HG03575 (cell line): ENCODE measurements around the gene RAET1E.
"Not testable (repeated sequence)": the region's sequence is repeated elsewhere in the genome, so short reads cannot be mapped to it uniquely, and the experiment has no call there.

Experiments
- ATAC-seq: cut with Tn5 transposase; IDR thresholded peaks from one replicate; pipeline ENCODE4 v1.9.1; 2021; ENCODE audit not compliant: unreplicated experiment, insufficient number of reproducible peaks, low FRiP score; ENCODE audit errors: extremely low read depth

RAET1E gene

GRCh38 chr6:149913540-149914240, 15.8 kb upstream of the RAET1E start:
- no peak for ATAC-seq

GRCh38 chr6:149913085-149913484, 15.2 kb upstream of the RAET1E start:
- ATAC-seq: no peak

DNA sequence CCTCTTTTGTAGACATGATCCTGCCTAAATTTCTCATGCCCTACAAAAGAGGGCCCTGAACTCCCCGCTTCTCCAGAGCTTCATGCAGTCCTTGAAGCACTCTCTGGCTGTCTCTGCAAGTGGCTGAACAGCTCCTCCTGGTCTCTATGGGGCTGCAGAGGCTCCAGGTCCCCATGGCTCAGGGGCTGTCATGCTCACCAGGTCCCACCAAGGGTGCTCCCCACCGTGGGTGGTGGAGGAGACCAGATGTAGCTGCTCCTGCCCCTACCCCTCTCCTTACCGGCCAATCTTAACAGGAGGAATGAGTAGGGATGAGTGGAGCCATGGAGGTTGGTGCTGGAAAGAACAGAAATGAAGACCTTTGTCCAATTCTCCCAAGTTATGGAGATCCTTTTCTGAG, 14.8 kb upstream of the RAET1E start:
- ATAC-seq: not testable (repeated sequence)

DNA sequence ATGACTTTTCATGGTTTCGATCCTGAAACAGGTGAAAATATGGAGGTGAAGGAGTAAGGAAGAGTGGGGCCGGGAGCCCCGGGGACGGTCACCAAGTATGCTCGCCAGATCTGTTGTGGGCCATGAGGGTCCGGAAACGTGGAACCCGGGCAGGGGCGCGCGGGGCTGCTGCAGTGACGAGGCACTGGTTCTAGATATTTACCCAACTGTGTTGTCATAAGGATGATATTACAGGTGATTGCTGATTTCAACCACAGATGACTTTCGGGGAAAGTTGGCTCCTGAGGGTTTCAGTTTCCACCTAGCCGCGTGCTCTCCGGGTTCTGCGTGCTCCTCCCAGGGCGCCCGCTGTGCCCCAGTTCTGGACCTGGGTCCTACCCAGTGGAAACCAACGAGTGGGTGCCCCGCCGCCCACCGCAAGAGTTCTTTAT, 12.8 kb upstream of the RAET1E start:
- ATAC-seq: no peak

DNA sequence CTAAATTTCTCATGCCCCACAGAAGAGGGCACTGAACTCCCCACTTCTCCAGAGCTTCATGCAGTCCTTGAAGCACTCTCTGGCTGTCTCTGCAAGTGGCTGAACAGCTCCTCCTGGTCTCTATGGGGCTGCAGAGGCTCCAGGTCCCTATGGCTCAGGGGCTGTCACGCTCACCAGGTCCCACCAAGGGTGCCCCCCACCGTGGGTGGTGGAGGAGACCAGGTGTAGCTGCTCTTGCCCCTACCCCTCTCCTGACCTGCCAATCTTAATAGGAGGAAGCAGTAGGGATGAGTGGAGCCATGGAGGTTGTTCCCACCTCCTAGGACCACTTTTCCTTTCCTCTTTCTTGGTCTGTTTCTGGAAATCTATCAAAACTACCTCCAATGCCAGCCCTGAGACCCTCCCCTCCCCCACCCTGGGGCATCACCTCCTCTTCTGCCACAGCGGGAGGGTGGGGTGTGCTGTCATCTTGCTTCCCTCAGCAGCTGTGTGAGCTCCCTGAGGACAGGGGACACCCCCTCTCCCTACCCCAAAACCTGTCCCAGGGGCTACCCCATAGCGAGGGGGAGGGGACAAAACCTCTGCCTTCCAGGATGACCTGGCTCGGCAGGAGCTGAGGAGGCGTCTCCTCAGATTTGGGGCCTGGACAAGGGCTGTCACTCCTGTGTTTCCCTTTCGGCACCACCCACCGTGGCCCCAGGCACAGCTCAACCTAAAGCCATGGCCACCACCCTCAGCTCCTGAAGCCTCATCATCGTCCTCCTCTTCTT, 12.0 kb upstream of the RAET1E start:
- ATAC-seq: no peak

- not testable (repeated sequence) for ATAC-seq
Measured at GRCh38 chr6:149908480-149908879, 10.6 kb upstream of the RAET1E start.

- ATAC-seq: no peak
Measured at GRCh38 chr6:149907317-149907716, 9.4 kb upstream of the RAET1E start.

- no peak for ATAC-seq
Measured at GRCh38 chr6:149906405-149906804, 8.5 kb upstream of the RAET1E start.

DNA sequence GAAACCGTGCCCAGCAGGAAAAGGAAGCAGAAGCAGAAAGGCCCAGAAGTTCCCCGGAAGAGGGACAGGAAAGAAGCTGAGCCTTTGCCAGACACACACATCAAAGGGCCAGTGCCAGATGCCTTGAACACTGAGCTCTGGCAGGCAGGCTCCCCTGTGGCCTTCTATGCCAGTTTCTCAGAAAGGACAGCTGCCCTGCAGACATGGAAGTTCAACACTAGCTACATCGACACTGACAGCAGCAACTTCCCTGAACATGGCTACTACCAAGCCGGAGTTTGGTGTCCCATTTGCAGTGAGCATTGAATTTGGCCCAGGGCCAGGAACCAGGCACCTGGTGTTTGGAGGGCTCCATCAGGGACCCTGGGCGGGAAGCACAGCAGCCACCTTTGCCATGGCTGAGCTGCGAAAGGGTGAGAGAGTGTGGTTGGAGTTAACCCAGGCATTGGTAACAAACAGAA, 8.0 kb upstream of the RAET1E start:
- ATAC-seq: no peak

DNA sequence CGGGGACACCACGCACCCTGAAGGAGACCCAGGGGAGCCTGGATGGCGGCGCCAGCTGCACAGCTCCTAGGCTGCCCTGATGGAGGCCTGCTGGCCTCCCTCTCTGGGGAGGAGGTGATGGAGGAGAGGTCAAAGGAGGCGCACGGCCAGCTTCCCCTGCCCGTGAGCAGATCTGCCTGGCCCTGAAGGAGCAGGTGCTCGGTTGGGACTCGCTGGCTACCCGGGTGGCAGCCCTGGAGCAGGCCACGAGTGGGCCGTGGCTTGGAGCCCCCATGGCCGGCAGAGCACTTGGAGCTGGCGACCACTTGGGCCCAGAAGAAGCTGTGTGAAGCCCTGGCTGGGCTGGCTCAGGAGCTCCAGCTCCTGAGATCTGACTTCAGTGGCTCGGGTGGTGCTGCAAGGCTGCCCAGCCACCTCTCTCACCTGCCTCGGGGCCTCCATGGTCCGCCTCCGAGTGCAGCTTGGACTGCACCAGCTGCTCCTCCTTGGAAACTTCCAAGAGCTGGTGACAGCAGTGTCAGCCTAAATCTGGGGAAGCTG, 7.5 kb upstream of the RAET1E start:
- no peak for ATAC-seq

DNA sequence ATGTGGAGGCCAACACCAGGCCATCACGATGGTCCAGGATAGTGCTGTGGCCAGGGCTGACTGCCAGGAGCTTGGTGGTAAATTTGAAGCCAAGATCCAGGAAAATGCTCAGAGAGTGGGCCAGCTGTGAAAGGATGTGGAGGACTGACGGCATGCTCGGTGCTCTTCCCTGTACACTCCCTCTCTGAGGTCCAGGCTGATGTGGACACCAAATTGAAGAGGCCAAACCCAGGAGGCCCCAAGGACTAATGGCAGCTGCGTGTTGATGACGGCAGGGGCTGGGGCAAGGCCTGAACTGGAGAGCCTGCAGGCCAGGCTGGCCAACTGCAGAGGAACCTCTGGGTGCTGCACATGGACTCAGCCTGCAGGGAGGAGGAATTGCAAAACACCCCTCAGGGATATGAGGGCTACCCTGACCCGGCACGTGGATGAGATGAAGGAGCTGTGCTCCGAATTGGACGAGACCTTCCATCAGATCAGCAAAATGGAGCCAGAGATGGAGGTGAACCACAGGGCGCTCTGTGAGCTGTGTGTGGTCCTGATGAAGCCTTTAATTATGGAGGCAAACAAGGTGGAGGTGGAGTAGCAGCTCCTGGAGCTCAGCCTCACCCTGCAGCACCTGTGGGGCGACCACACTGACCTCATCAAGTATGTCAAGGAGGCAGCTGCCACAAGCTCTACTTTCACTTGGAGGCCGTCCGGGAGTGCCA, 6.9 kb upstream of the RAET1E start:
- no peak for ATAC-seq

DNA sequence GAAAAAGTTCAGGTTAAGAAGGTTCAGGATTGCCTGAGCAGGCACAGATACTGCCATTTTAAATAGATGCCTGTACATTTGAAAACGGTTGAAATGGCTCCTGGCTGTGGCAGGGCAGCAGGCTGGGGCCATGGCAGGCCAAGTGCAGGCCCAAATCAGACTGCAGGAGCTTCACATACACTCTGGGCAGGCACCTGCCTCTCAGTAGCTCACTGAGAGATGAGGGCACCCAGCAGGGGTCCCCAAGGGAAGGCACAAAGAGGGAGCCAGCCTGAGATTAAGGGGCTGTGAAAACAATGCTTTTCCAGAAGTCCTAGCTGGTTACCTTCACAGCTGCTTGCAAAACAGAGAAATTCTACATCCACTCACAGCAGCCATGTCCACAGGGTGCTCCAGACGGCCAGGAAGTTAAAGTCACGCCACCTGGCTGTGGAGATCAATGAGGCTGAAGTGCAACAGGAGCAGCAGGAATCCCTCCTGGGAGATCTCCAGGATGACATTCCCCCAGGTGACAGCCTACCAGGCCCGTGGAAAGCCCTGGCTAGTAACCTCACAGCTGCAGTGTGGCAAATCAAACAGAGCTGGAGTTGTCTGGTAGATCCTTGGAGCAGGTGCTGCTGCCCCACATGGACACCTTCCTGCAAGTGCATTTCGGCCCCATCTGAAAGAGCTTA, 6.2 kb upstream of the RAET1E start:
- ATAC-seq: no peak

- no peak for ATAC-seq
Measured at GRCh38 chr6:149901444-149902140, 3.7 kb upstream of the RAET1E start.

GRCh38 chr6:149900620-149901443, 2.9 kb upstream of the RAET1E start:
- no peak for ATAC-seq

GRCh38 chr6:149899926-149900619, 2.2 kb upstream of the RAET1E start:
- ATAC-seq: no peak

- ATAC-seq: no peak
Measured at GRCh38 chr6:149899486-149899885, 1.6 kb upstream of the RAET1E start.

DNA sequence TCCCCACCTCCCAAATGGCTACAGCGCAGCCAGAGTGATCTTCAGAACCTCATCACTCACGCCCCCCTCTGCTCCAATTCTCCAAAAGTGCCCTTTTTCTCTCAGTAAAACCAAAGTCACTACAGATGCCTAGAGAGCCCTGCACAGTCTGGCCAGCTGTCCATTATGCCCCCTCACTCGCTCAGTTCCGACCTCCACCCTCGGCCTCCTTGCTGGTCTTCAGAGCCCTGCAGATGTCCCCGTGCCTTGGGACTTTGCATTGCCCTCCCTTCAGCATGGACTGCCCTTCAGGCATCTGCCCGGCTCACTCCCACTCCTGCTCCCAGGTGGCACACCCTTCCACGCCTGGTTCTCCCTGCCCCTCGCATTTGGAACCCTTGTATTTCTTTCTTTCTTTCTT, 1.1 kb upstream of the RAET1E start:
- no peak for ATAC-seq
